SU-DHL-6 (cell line): Measurements from ENCODE around the gene NEBL.

Experiments used
- H2AFZ ChIP-seq: fragments of 200-600 bp; sonication (generic); 2 replicates; pipeline ENCODE4 v1.6.1; 2014; ENCODE audit warnings: low read depth, mild to moderate bottlenecking, moderate library complexity, mixed read lengths, antibody characterized with exemption, low read length; ENCODE audit not compliant: severe bottlenecking
- H3F3A ChIP-seq: fragments of 200-600 bp; shearing (Covaris generic); 2 replicates; pipeline ENCODE4 v1.6.0; 2016; ENCODE audit warnings: antibody characterized with exemption, mild to moderate bottlenecking; ENCODE audit not compliant: insufficient read depth
- H3K27ac ChIP-seq: fragments of 200-600 bp; sonication (generic); 2 replicates; pipeline ENCODE4 v1.5.1; 2016; ENCODE audit warnings: low read depth, mild to moderate bottlenecking, low read length, moderate library complexity, mixed read lengths
- H3K27me3 ChIP-seq: fragments of 200-600 bp; sonication (generic), shearing (Covaris generic); 2 replicates; pipeline ENCODE4 v1.6.0; 2014; ENCODE audit warnings: mild to moderate bottlenecking, low read length
- H3K36me3 ChIP-seq: fragments of 200-600 bp; sonication (generic); 2 replicates; pipeline ENCODE4 v1.6.1; 2014; ENCODE audit warnings: mild to moderate bottlenecking, low read length, mixed read lengths
- H3K4me2 ChIP-seq: fragments of 300-600, 200-600 bp; shearing (Covaris generic), sonication (generic); 2 replicates; pipeline ENCODE4 v1.6.0; 2014; ENCODE audit warnings: low read length, low read depth, mild to moderate bottlenecking; ENCODE audit not compliant: poor library complexity, severe bottlenecking
- H3K4me3 ChIP-seq: fragments of 200-600 bp; sonication (generic); 2 replicates; pipeline ENCODE4 v1.5.1; 2014; ENCODE audit warnings: antibody characterized with exemption, low read length, mild to moderate bottlenecking, mixed read lengths; ENCODE audit not compliant: insufficient read depth, poor library complexity, severe bottlenecking
- H3K79me2 ChIP-seq: fragments of 200-600 bp; sonication (generic); 2 replicates; pipeline ENCODE4 v1.6.1; 2014; ENCODE audit warnings: mild to moderate bottlenecking, low read length, moderate library complexity; ENCODE audit not compliant: insufficient read depth
- H3K9ac ChIP-seq: fragments of 200-600 bp; sonication (generic); 2 replicates; pipeline ENCODE4 v1.7.0; 2014; ENCODE audit warnings: mild to moderate bottlenecking, low read length
- H3K9me2 ChIP-seq: fragments of 200-600 bp; sonication (generic); replicated peaks from 2 replicates; pipeline ENCODE4 v1.6.1; 2014; ENCODE audit warnings: low read length; ENCODE audit not compliant: insufficient read depth
- H3K9me3 ChIP-seq: fragments of 200-600 bp; sonication (generic); 2 replicates; pipeline ENCODE4 v1.6.1; 2014; ENCODE audit warnings: low read length, mixed read lengths; ENCODE audit not compliant: insufficient read depth
- H4K20me1 ChIP-seq: fragments of 200-600 bp; sonication (generic); 2 replicates; pipeline ENCODE4 v1.6.1; 2014; ENCODE audit warnings: low read depth, mild to moderate bottlenecking, antibody characterized with exemption, low read length, moderate library complexity, mixed read lengths
- CTCF ChIP-seq: fragments of 200-600 bp; sonication (generic); IDR thresholded peaks from one replicate; pipeline ENCODE4 v1.5.1; 2017; ENCODE audit warnings: antibody characterized with exemption, mild to moderate bottlenecking, low read length, moderate library complexity; ENCODE audit not compliant: insufficient read depth, poor library complexity, severe bottlenecking
- EZH2phosphoT487 ChIP-seq: fragments of 200-600 bp; sonication (generic), shearing (Covaris generic); conservative IDR thresholded peaks from 2 replicates; pipeline ENCODE4 v1.6.1; 2018; ENCODE audit warnings: mild to moderate bottlenecking, antibody characterized with exemption, low read length, moderate library complexity, mixed read lengths

NEBL gene

DNA sequence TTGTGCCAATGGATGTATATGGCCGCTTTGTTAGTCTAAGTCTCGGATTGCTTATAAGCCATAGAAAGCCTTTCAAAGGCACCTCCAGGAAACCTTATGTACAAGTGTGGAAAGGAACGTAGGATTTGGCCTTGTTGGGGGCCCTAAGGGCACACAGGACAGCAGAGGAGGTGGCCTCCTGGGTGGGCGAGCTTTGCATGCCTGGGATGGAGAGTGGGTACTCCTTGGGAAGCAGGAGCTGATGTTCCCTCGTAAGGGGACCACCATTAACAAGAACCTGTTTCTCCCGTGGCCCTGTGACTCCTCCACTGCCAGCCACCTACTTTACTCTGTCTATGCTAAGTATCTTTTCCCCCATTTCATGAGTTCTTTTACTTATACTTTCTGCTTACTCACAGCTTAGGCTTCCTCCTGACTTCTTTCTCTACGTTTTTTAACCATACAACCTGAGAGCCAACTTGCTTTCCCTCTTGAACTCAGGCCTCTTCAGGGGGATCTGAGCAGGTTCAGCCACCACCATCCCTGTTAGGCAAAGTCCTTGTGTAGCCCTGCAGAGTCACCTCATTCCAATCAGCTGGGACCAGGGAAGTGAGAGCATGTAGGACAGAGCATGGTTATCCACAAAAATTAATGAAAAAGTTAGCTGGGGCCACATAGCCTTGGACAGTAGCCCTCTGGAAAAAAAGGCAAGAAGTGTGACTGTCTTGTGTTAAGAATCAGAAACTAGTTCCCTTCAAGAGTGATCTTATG, 118.9 kb downstream of the NEBL start:
- TF ChIP-seq CTCF (no peak), EZH2phosphoT487 (no peak)
- no peaks in the 10 kb centered on the region for H3F3A ChIP-seq
- H3K9ac ChIP-seq: no peak overlapping the region
- H3K4me3 ChIP-seq: no peak overlapping the region
- H3K9me3 ChIP-seq: no peaks in the 10 kb centered on the region
- H3K27ac ChIP-seq: no peak overlapping the region
- H3K9me2 ChIP-seq: no peaks in the 10 kb centered on the region
- no peaks in the 10 kb centered on the region for H3K36me3 ChIP-seq
- no peak overlapping the region for H3K4me2 ChIP-seq
- no peaks in the 10 kb centered on the region for H3K79me2 ChIP-seq
- H4K20me1 ChIP-seq: no peaks in the 10 kb centered on the region
- no peak overlapping the region for H2AFZ ChIP-seq
- H3K27me3 ChIP-seq: no peaks in the 10 kb centered on the region

DNA sequence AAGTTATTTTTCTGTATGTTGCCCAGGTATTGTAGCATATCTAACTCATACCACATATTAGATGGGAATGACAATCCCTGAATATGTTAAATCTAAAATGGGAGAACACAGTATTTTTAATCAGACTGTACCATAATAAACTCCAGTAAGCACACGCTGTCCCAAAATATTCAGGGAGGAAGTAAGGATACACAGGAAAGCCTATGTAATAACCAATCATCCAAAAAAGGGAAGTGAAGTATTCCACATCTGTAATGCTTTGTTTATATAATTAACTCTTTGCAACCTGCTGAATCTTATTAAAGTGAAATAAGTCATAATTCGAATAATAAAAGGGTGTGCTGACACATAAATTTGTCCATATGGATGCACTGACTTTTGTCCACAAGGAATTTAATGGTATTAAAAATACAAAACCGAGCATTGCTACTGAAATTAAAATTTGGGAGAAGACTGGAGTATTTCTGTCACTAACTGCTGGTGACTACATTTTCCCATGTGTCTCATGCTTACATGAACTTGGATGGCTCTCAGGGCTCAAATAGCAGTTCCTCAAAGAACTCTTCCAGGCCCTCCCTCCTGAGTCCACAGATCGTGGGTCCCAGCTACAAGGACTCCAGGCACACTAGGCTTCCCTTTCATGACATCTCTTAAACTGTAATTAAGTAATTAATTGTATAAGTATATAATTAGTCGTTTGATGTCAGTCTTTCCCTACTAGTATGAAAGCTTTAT, 120.6 kb downstream of the NEBL start:
- no peak overlapping the region for H3K4me2 ChIP-seq

GRCh38 chr10:20771051-20771450, 126.1 kb downstream of the NEBL start:
- Histone ChIP-seq H3K9ac (no peak overlapping the region), H3K9me2 (no peaks in the 10 kb centered on the region), H3K9me3 (no peaks in the 10 kb centered on the region), H3K4me3 (no peak overlapping the region), H3K4me2 (no peak overlapping the region), H4K20me1 (no peaks in the 10 kb centered on the region), H3K27me3 (no peaks in the 10 kb centered on the region), H3K36me3 (no peaks in the 10 kb centered on the region), H3F3A (no peaks in the 10 kb centered on the region), H2AFZ (no peak overlapping the region), H3K79me2 (no peaks in the 10 kb centered on the region), H3K27ac (no peak overlapping the region)
- TF ChIP-seq CTCF (no peak), EZH2phosphoT487 (no peak)

More for the DNA sequence above, 120.6 kb downstream of the NEBL start:
- TF ChIP-seq CTCF (no peak), EZH2phosphoT487 (no peak)
- no peaks in the 10 kb centered on the region for H3K36me3 ChIP-seq
- H3K27ac ChIP-seq: no peak overlapping the region
- no peaks in the 10 kb centered on the region for H3K27me3 ChIP-seq
- no peaks in the 10 kb centered on the region for H3F3A ChIP-seq
- H3K9me2 ChIP-seq: no peaks in the 10 kb centered on the region
- no peak overlapping the region for H3K4me3 ChIP-seq
- H3K9me3 ChIP-seq: no peaks in the 10 kb centered on the region
- H3K9ac ChIP-seq: no peak overlapping the region
- H2AFZ ChIP-seq: no peak overlapping the region
- no peaks in the 10 kb centered on the region for H4K20me1 ChIP-seq
- no peaks in the 10 kb centered on the region for H3K79me2 ChIP-seq
